ENCODE data around the gene PCDH9.
"Not testable (repeated sequence)": the region's sequence is repeated elsewhere in the genome, so short reads cannot be mapped to it uniquely, and the experiment has no call there.

The PCDH9 gene

GRCh38 chr13:66305961-66306617 lies 924.0 kb downstream of the PCDH9 start:
- DNase-seq (ENCODE audit: low read depth in 4 of 4, low spot score in 1 of 4) = no peak

DNA sequence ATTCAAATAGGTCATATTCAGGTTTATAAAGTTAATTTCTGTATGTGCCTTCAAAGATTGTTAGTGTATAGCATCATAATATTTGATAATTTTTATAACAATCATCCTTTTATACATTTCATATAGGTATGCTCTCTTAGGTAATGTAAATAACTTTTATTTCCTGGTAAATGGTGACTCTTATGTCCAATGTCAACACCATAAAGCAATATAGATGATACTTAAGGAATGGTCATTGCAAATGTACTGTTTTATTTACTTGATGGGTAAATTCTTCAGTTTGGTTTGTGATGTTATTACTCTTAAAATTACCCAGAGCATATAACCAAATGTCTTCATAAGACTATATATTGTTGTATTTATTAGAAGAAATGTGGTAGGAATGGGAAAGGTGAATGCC lies 928.7 kb downstream of the PCDH9 start:
- no peak for DNase-seq (ENCODE audit: low read depth in 4 of 4, low spot score in 1 of 4)

- no peak for DNase-seq (ENCODE audit: low read depth in 4 of 4, low spot score in 1 of 4)
These were observed 929.1 kb downstream of the PCDH9 start for GRCh38 chr13:66301006-66301405.

DNA sequence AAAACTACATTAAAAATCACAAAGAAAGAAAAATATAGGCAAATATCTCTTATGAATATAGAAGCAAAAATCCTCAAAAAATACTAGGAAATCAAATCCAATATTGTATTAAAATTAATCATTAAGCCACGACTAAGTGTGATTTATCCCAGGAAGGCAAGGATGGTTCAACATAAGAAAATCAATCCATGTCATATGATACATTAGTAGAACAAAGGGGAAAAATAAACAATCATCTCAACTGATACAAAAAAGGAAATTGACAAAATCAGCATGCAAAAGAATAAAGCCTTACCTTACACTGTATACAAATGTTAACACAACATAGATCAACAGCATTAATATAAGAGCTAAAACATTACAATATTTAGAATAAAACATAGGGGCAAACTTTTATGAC lies 933.3 kb downstream of the PCDH9 start:
- no peak for DNase-seq (ENCODE audit: low read depth in 4 of 4, low spot score in 1 of 4)

- no peak for DNase-seq (ENCODE audit: low read depth in 4 of 4, low spot score in 1 of 4)
These were observed 933.8 kb downstream of the PCDH9 start for GRCh38 chr13:66296328-66296727.

DNA sequence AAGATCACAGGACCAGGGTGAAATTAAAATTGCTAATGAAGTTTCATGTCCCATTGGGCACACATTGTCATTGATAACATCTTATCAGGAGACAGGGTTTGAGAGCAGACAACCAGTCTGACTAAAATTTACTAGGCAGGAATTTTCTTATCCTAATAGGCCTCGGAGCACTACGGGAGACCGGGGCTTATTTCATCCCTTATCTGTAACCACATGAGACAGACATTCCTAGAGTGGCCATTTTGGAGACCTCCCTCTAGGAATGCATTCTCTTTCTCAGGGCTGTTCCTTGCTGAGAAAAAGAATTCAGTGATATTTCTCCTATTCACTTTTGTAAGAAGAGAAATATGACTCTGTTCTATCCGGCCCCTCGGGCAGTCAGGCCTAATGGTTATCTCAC lies 943.3 kb downstream of the PCDH9 start:
- DNase-seq (ENCODE audit: low read depth in 4 of 4, low spot score in 1 of 4) = not testable (repeated sequence)

DNA sequence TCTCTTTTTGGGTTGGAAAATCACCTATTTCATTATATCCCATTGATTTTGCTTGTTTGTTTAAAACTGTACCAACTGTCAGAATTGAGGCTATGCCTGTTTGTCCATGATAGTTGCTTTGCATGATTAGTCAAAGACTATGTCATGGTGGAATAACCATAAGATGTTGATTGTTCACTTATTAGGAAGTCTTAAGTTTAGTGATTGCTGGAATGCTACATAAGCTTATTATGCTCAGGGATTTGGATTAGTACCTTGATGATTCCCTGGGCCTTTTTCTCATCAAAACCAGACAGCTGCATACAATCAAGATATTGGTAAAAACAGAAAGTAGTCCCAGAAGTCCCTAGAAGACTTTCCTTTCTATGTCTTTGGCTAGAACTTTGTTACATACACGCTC lies 954.7 kb downstream of the PCDH9 start:
- DNase-seq (ENCODE audit: low read depth in 4 of 4, low spot score in 1 of 4) = no peak

- DNase-seq (ENCODE audit: low read depth in 4 of 4, low spot score in 1 of 4) = no peak
These were observed 957.1 kb downstream of the PCDH9 start for GRCh38 chr13:66273011-66273410.

DNA sequence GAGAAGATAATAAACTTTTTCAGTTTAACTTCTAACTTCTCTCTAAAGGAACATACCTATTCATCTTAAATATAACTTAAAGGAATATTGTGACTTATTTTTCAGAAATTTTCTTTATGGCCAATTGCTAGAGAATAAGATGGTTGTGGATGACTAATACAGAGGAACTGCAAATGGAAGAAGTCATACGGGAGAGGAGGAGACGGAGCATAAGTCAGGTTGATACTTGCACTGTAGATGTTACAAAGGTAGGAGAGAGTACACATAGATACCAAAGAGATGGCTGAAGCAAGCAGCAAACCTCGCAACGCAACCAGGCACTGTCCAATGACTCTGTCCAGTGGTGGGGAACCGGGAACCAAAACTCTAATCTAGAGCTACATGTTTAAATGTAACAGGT lies 963.4 kb downstream of the PCDH9 start:
- no peak for DNase-seq (ENCODE audit: low read depth in 4 of 4, low spot score in 1 of 4)

GRCh38 chr13:66266348-66266747 lies 963.8 kb downstream of the PCDH9 start:
- no peak for DNase-seq (ENCODE audit: low read depth in 4 of 4, low spot score in 1 of 4)

- DNase-seq (ENCODE audit: low read depth in 4 of 4, low spot score in 1 of 4) = no peak
These were observed 964.8 kb downstream of the PCDH9 start for GRCh38 chr13:66265371-66265770.

DNA sequence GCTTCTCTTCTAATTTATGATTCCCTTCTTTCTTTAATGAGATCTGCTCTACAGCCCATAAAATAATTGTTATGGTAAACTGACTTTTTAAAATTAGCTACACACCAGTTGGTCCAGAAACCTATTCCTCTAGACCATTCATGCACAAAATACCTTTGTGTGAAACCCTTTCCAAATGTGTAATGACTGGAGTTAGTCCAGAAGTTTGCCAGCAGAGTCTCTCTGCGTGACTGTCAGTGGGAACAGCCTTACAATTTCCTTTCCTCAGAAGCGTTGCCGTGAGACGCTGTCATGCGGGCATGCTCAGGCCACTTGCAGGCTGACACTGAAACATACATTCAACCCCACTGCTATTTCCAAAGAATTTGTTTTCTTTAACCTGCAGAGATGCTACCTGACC lies 965.2 kb downstream of the PCDH9 start:
- DNase-seq (ENCODE audit: low read depth in 4 of 4, low spot score in 1 of 4) = no peak

GRCh38 chr13:66262330-66262729 lies 967.8 kb downstream of the PCDH9 start:
- no peak for DNase-seq (ENCODE audit: low read depth in 4 of 4, low spot score in 1 of 4)

DNA sequence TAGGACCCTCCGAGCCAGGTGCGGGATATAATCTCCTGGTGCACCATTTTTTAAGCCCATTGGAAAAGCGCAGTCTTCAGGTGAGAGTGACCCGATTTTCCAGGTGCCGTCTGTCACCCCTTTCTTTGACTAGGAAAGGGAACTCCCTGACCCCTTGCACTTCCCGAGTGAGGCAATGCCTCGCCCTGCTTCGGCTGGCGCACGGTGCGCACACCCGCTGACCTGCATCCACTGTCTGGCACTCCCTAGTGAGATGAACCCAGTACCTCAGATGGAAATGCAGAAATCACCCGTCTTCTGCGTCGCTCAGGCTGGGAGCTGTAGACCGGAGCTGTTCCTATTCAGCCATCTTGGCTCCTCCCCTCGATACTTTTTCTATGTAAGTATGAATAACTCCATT lies 970.7 kb downstream of the PCDH9 start:
- not testable (repeated sequence) for DNase-seq (ENCODE audit: low read depth in 4 of 4, low spot score in 1 of 4)

Measured in stimulated activated CD4-positive, alpha-beta T cell treated with anti-CD3 and anti-CD28 coated beads, Interleukin-1b, Interleukin-23, amount 100 ng/mL, for 24 hours (primary cell).